ENCODE results near the gene TIMP2. TPM values are rescaled to one million over a fixed set of nuclear protein-coding genes. Genes with fewer than 3 reads are reported as not detected.

Gene TIMP2
- total and polyA plus RNA-seq, 4 donors = 47.5 to 176 (median 91.9) TPM

DNA sequence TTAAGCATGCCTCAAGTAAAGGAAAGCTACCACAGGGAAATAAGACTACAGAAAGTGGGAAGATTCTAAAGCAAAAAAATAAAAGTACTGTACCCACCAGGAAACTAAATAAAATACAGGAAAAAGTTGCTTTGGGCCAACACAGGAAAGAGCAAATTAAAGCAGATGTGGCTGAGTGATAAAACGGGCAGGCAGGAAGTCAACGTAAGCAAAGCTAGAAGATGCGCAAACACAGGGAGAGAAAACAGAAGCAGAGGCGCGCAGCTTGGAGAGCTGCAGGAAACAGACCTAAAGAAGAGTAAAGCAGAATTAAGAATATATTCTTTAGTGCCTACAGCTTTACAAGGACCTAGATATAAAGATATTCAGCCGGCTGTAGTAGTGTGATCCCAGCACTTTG, 106.3 kb downstream of the TIMP2 start:
- peaks cover 37 to 68% (median 42%) of the 10 kb centered on the region in 4 donors for H3K36me3 ChIP-seq (ENCODE audit: control insufficient read depth in 4 of 4, insufficient read depth in 4 of 4, low read length in 4 of 4)
- 23 to 38% methylated on average over 6 of the region's 6 CpGs for WGBS, 2 donors

DNA sequence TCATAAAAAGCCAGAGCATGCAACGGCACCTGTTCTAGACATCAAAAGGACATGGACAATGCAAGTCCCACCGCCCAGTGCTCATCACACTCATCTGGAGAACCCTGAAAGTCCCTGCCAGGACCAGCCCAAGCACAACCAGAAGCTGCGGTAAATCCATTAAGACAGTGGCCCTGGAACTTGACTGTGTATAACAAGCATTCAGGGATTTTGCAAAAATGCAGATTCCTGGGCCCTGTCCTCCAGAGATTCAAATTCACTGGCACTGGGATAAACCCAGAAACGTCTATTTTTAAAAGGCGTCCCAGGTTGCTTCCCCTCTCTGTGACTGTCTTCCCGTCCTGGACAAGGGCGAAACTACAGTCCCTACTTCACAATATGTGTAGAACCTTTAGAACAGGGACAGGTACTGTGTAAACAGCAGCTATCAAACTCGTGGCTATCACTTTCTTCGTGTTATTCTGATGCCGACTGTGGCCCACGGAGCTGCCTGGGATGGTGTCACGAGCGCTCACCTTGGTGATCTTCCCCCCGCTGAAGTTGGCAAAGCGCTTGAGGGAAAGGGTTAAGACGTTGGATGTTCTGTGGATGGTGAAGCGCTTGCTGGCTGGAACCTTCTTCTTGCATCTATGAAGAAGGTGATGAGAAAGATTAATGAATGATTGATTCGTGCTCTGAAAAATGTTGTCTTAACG, 106.9 kb downstream of the TIMP2 start:
- no peak for ATAC-seq (ENCODE audit: insufficient read depth, low FRiP score)
- no peak for DNase-seq
- Histone ChIP-seq H3K9ac (ENCODE audit: insufficient read depth in 1 of 2, low read length in 2 of 2) (no peak overlapping the region), H3K4me1 (ENCODE audit: control insufficient read depth in 5 of 5, insufficient read depth in 5 of 5, low read length in 5 of 5) (peaks cover 0 to 3% (median 0%) of the 10 kb centered on the region in 5 donors), H3K27me3 (ENCODE audit: control insufficient read depth in 3 of 3, insufficient read depth in 3 of 3, low read length in 2 of 3) (no peaks in the 10 kb centered on the region), H3K4me3 (no peak overlapping the region), H3K36me3 (ENCODE audit: control insufficient read depth in 4 of 4, insufficient read depth in 4 of 4, low read length in 4 of 4) (peaks cover 35 to 67% (median 44%) of the 10 kb centered on the region in 4 donors), H3K27ac (ENCODE audit: low read depth in 1 of 2, low read length in 1 of 2) (peak overlapping the region in 1 of 2 donors; percentile 17), H3K9me3 (ENCODE audit: control insufficient read depth in 4 of 4, insufficient read depth in 3 of 4, low read length in 3 of 4) (no peaks in the 10 kb centered on the region)
- TF ChIP-seq, protein P1, sequence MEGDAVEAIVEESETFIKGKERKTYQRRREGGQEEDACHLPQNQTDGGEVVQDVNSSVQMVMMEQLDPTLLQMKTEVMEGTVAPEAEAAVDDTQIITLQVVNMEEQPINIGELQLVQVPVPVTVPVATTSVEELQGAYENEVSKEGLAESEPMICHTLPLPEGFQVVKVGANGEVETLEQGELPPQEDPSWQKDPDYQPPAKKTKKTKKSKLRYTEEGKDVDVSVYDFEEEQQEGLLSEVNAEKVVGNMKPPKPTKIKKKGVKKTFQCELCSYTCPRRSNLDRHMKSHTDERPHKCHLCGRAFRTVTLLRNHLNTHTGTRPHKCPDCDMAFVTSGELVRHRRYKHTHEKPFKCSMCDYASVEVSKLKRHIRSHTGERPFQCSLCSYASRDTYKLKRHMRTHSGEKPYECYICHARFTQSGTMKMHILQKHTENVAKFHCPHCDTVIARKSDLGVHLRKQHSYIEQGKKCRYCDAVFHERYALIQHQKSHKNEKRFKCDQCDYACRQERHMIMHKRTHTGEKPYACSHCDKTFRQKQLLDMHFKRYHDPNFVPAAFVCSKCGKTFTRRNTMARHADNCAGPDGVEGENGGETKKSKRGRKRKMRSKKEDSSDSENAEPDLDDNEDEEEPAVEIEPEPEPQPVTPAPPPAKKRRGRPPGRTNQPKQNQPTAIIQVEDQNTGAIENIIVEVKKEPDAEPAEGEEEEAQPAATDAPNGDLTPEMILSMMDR (IDR thresholded peaks at IDR 0.05; ENCODE audit: control extremely low read depth, extremely low read depth) = no peak
- 77 to 78% methylated on average over 19 of the region's 19 CpGs for WGBS, 2 donors

More for the DNA sequence above, 106.3 kb downstream of the TIMP2 start:
- no peak for ATAC-seq (ENCODE audit: insufficient read depth, low FRiP score)
- no peak overlapping the region for H3K9ac ChIP-seq (ENCODE audit: insufficient read depth in 1 of 2, low read length in 2 of 2)
- no peaks in the 10 kb centered on the region for H3K27me3 ChIP-seq (ENCODE audit: control insufficient read depth in 3 of 3, insufficient read depth in 3 of 3, low read length in 2 of 3)
- no peak overlapping the region for H3K4me3 ChIP-seq
- peak in 2 of 3 donors; percentile 34 to 52 for DNase-seq
- H3K27ac ChIP-seq (ENCODE audit: low read depth in 1 of 2, low read length in 1 of 2) = no peak overlapping the region
- TF ChIP-seq, protein P1 (IDR thresholded peaks at IDR 0.05; ENCODE audit: control extremely low read depth, extremely low read depth) = no peak
- peaks cover 0 to 3% (median 0%) of the 10 kb centered on the region in 5 donors for H3K4me1 ChIP-seq (ENCODE audit: control insufficient read depth in 5 of 5, insufficient read depth in 5 of 5, low read length in 5 of 5)
- no peaks in the 10 kb centered on the region for H3K9me3 ChIP-seq (ENCODE audit: control insufficient read depth in 4 of 4, insufficient read depth in 3 of 4, low read length in 3 of 4)

DNA sequence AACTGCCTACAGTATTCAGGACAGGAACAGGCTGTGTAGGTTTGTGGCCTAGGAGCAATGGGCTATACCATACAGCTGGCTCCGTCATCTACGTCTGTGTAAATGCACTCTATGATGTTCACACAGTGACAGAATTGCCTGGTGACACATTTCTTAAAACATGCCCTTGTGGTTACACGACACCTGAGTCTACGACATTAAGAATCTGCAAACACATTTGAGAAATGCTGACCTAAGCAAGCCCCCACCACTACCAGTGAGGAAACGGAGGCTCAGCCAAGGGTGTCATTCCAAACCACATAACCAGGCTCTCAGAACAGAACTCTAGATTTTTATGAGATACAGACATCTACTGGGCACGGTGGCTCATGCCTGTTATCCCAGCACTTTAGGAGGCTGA, 108.1 kb downstream of the TIMP2 start:
- peaks cover 36 to 65% (median 43%) of the 10 kb centered on the region in 4 donors for H3K36me3 ChIP-seq (ENCODE audit: control insufficient read depth in 4 of 4, insufficient read depth in 4 of 4, low read length in 4 of 4)
- 69 to 73% methylated on average over 6 of the region's 6 CpGs for WGBS, 2 donors
- H3K4me3 ChIP-seq = no peak overlapping the region
- ATAC-seq (ENCODE audit: insufficient read depth, low FRiP score) = no peak
- no peak for DNase-seq
- no peak overlapping the region for H3K9ac ChIP-seq (ENCODE audit: insufficient read depth in 1 of 2, low read length in 2 of 2)
- TF ChIP-seq, protein P1 (IDR thresholded peaks at IDR 0.05; ENCODE audit: control extremely low read depth, extremely low read depth) = no peak
- no peaks in the 10 kb centered on the region for H3K27me3 ChIP-seq (ENCODE audit: control insufficient read depth in 3 of 3, insufficient read depth in 3 of 3, low read length in 2 of 3)
- H3K9me3 ChIP-seq (ENCODE audit: control insufficient read depth in 4 of 4, insufficient read depth in 3 of 4, low read length in 3 of 4) = no peaks in the 10 kb centered on the region
- H3K27ac ChIP-seq (ENCODE audit: low read depth in 1 of 2, low read length in 1 of 2) = no peak overlapping the region
- peaks cover 0 to 3% (median 0%) of the 10 kb centered on the region in 5 donors for H3K4me1 ChIP-seq (ENCODE audit: control insufficient read depth in 5 of 5, insufficient read depth in 5 of 5, low read length in 5 of 5)
